Upper lobe of right lung (tissue), 1 donor: ENCODE measurements around the gene GRM7. TPM values are rescaled to one million over a fixed set of nuclear protein-coding genes. Genes with fewer than 3 reads are reported as not detected.

Experiments used
- ATAC-seq: fragments of 200-7000 bp; cut with Tn5 transposase; one replicate; pipeline ENCODE4 v1.9.1; 2020; ENCODE audit warnings: mild to moderate bottlenecking, moderate library complexity
- DNase-seq: peaks from one replicate; pipeline ENCODE4 v3.0.0-alpha.2; 2020
- H3K27ac ChIP-seq: fragments of 200-600 bp; one replicate; pipeline ENCODE4 v1.8.0; 2022
- H3K27me3 ChIP-seq: fragments of 200-600 bp; one replicate; pipeline ENCODE4 v1.8.0; 2022; ENCODE audit warnings: mild to moderate bottlenecking
- H3K36me3 ChIP-seq: fragments of 200-600 bp; one replicate; pipeline ENCODE4 v1.8.0; 2022
- H3K4me1 ChIP-seq: fragments of 200-600 bp; one replicate; pipeline ENCODE4 v1.8.0; 2022
- H3K4me3 ChIP-seq: fragments of 200-600 bp; one replicate; pipeline ENCODE4 v1.8.0; 2022; ENCODE audit warnings: mild to moderate bottlenecking
- H3K9me3 ChIP-seq: fragments of 200-600 bp; one replicate; pipeline ENCODE4 v1.8.0; 2022
- CTCF ChIP-seq: fragments of 200-600 bp; IDR thresholded peaks from one replicate; pipeline ENCODE4 v1.8.0; 2022; ENCODE audit warnings: antibody characterized with exemption
- intact Hi-C: fragments of 100-400 bp; cut with DNase I; formaldehyde crosslinking; loops from one replicate; pipeline ENCODE4 v1.11.0; 2022
- total RNA-seq: library from RNA; stranded (reverse); fragmentation: NEBNext Ultra II Directional; extraction: Animal tissue kit (Norgen Biotek cat#: 25700); gene quantifications from one replicate; pipeline ENCODE4 v1.2.1, GENCODE V29; 2021
- donor health status: DM: no; HTN: yes; CAD: no; lungs with severe emphysema.

The GRM7 gene
- total RNA-seq, 1 donor from 2014 or later: not detected

- intact Hi-C loops: no loop called here
- ATAC-seq: no peak
- H3K9me3 ChIP-seq: no peaks in the 10 kb centered on the region
- H3K36me3 ChIP-seq: no peaks in the 10 kb centered on the region
- H3K27me3 ChIP-seq: no peaks in the 10 kb centered on the region
- H3K27ac ChIP-seq: no peak overlapping the region
- no peak overlapping the region for H3K4me3 ChIP-seq
- no peak for DNase-seq
- TF ChIP-seq CTCF: no peak
- no peaks in the 10 kb centered on the region for H3K4me1 ChIP-seq
Measured at GRCh38 chr3:7421065-7421464, 560.1 kb downstream of the GRM7 start.

GRCh38 chr3:7423036-7423435 is 562.1 kb downstream of the GRM7 start:
- Histone ChIP-seq H3K27ac (no peak overlapping the region), H3K27me3 (no peaks in the 10 kb centered on the region), H3K9me3 (no peaks in the 10 kb centered on the region), H3K4me1 (no peaks in the 10 kb centered on the region), H3K36me3 (no peaks in the 10 kb centered on the region), H3K4me3 (no peak overlapping the region)
- DNase-seq: no peak
- no peak for ATAC-seq
- intact Hi-C loops: no loop called here
- TF ChIP-seq CTCF: no peak

GRCh38 chr3:7423995-7424394 is 563.1 kb downstream of the GRM7 start:
- H3K4me3 ChIP-seq: no peak overlapping the region
- H3K4me1 ChIP-seq: no peaks in the 10 kb centered on the region
- no peaks in the 10 kb centered on the region for H3K36me3 ChIP-seq
- DNase-seq (no peak), ATAC-seq (no peak)
- H3K27me3 ChIP-seq: no peaks in the 10 kb centered on the region
- no peak for TF ChIP-seq CTCF
- H3K9me3 ChIP-seq: no peaks in the 10 kb centered on the region
- intact Hi-C loops: no loop called here
- H3K27ac ChIP-seq: no peak overlapping the region

- DNase-seq (no peak), ATAC-seq (no peak)
- Histone ChIP-seq H3K27me3 (no peaks in the 10 kb centered on the region), H3K4me3 (no peak overlapping the region), H3K36me3 (no peaks in the 10 kb centered on the region), H3K27ac (no peak overlapping the region), H3K9me3 (no peaks in the 10 kb centered on the region), H3K4me1 (no peaks in the 10 kb centered on the region)
- intact Hi-C loops: no loop called here
- no peak for TF ChIP-seq CTCF
Measured at GRCh38 chr3:7428206-7428718, 567.3 kb downstream of the GRM7 start.

- H3K27ac ChIP-seq: no peak overlapping the region
- no peak overlapping the region for H3K4me3 ChIP-seq
- H3K9me3 ChIP-seq: no peaks in the 10 kb centered on the region
- ATAC-seq: no peak
- TF ChIP-seq CTCF: no peak
- no peaks in the 10 kb centered on the region for H3K4me1 ChIP-seq
- no peaks in the 10 kb centered on the region for H3K27me3 ChIP-seq
- no peaks in the 10 kb centered on the region for H3K36me3 ChIP-seq
- intact Hi-C loops: no loop called here
- no peak for DNase-seq
Measured at GRCh38 chr3:7432610-7433009, 571.7 kb downstream of the GRM7 start.

GRCh38 chr3:7433073-7433472 is 572.2 kb downstream of the GRM7 start:
- H3K27ac ChIP-seq: no peak overlapping the region
- DNase-seq: no peak
- no peaks in the 10 kb centered on the region for H3K27me3 ChIP-seq
- H3K4me3 ChIP-seq: no peak overlapping the region
- ATAC-seq: no peak
- H3K9me3 ChIP-seq: no peaks in the 10 kb centered on the region
- H3K36me3 ChIP-seq: no peaks in the 10 kb centered on the region
- TF ChIP-seq CTCF: no peak
- intact Hi-C loops: no loop called here
- no peaks in the 10 kb centered on the region for H3K4me1 ChIP-seq
